Mammary epithelial cell (primary cell): ENCODE results near the gene SREK1.

Experiments used
- CTCF ChIP-seq, 2 donors: IDR thresholded peaks in 1 of 2; conservative IDR thresholded peaks in 1 of 2; 2 replicates each; pipeline ENCODE4 v1.5.1; 2011 to 2012; ENCODE audit warnings: inconsistent platforms in 2 of 2, low read length in 2 of 2, mild to moderate bottlenecking in 2 of 2, control low read depth in 1 of 2, low read depth in 1 of 2; ENCODE audit not compliant: insufficient read depth in 1 of 2; ENCODE audit errors: extremely low read depth in 1 of 2
- EZH2 ChIP-seq: IDR thresholded peaks from 2 replicates; pipeline ENCODE4 v1.6.1; 2012; ENCODE audit warnings: low read length, inconsistent platforms, borderline replicate concordance

- TF ChIP-seq CTCF (conservative IDR thresholded peaks at IDR 0.05 in 1 of 2, IDR thresholded peaks at IDR 0.05 in 1 of 2; ENCODE audit: extremely low read depth in 1 of 2, insufficient read depth in 1 of 2, low read depth in 1 of 2, low read length in 2 of 2) (peak; percentile 39 to 40), EZH2 (no peak)
Measured at GRCh38 chr5:66223637-66224036, 79.5 kb downstream of the SREK1 start.
